ENCODE data around the gene NME2. TPM values are rescaled to one million over a fixed set of nuclear protein-coding genes. Genes with fewer than 3 reads are reported as not detected.

NME2 gene
- total RNA-seq, 1 donor from 2014 or later, result 651 TPM

DNA sequence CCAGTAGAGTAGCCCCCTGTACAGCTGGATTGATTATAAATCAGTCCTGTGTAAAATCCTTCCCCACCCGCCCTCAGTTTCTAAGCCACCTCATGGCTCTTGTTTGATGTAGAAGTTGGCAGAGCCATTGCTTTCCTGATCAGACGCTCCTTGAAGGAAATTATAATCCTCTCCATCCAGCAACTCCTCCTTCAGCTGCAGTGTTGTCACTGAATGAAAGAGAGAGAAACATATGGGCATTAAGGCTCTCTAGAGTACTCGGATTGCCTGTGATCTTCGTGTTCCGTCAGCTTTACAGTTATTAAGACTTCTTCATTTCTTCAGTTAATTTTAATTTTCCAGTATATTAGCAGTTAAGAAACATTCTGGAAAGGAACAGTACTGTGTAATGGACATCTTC is 14.3 kb downstream of the NME2 start:
- H3K27me3 Mint-ChIP-seq (ENCODE audit: unreplicated experiment), result no peaks in the 10 kb centered on the region
- no peak for DNase-seq (ENCODE audit: extremely low spot score, unreplicated experiment)
- no peaks in the 10 kb centered on the region for H3K9me3 Mint-ChIP-seq (ENCODE audit: unreplicated experiment)
- peaks cover 22% of the 10 kb centered on the region for H3K4me1 Mint-ChIP-seq (ENCODE audit: unreplicated experiment)
- TF ChIP-seq, protein P1, sequence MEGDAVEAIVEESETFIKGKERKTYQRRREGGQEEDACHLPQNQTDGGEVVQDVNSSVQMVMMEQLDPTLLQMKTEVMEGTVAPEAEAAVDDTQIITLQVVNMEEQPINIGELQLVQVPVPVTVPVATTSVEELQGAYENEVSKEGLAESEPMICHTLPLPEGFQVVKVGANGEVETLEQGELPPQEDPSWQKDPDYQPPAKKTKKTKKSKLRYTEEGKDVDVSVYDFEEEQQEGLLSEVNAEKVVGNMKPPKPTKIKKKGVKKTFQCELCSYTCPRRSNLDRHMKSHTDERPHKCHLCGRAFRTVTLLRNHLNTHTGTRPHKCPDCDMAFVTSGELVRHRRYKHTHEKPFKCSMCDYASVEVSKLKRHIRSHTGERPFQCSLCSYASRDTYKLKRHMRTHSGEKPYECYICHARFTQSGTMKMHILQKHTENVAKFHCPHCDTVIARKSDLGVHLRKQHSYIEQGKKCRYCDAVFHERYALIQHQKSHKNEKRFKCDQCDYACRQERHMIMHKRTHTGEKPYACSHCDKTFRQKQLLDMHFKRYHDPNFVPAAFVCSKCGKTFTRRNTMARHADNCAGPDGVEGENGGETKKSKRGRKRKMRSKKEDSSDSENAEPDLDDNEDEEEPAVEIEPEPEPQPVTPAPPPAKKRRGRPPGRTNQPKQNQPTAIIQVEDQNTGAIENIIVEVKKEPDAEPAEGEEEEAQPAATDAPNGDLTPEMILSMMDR (IDR thresholded peaks at IDR 0.05), result no peak
- H3K27ac Mint-ChIP-seq (ENCODE audit: unreplicated experiment), result peak overlapping the region; percentile 59
- H3K36me3 Mint-ChIP-seq (ENCODE audit: unreplicated experiment), result peaks cover 20% of the 10 kb centered on the region
- H3K4me3 Mint-ChIP-seq (ENCODE audit: unreplicated experiment), result no peak overlapping the region

DNA sequence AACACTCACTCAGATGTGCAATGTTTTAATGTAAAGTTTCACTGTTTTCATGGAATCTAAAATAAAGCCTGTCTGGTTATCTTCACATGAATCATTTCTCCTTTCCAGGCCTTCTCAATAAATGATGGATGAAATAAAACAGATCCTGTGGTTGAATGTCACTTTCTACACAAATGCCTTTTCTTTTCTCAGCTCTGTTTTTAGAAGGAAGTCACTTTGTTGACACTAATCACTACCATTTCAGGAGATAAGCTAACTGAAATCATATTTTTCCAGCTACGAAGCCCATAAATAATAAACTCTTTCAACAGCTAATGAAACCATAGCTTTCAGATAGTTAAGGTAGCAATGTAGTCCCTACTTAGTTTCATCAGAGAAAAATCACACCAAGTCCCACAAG is 17.9 kb downstream of the NME2 start:
- no peak for DNase-seq (ENCODE audit: extremely low spot score, unreplicated experiment)
- peaks cover 20% of the 10 kb centered on the region for H3K4me1 Mint-ChIP-seq (ENCODE audit: unreplicated experiment)
- no peak overlapping the region for H3K27ac Mint-ChIP-seq (ENCODE audit: unreplicated experiment)
- no peaks in the 10 kb centered on the region for H3K9me3 Mint-ChIP-seq (ENCODE audit: unreplicated experiment)
- H3K4me3 Mint-ChIP-seq (ENCODE audit: unreplicated experiment), result no peak overlapping the region
- peaks cover 38% of the 10 kb centered on the region for H3K36me3 Mint-ChIP-seq (ENCODE audit: unreplicated experiment)
- no peaks in the 10 kb centered on the region for H3K27me3 Mint-ChIP-seq (ENCODE audit: unreplicated experiment)
- TF ChIP-seq, protein P1 (IDR thresholded peaks at IDR 0.05), result no peak

- Mint-ChIP-seq H3K36me3 (ENCODE audit: unreplicated experiment) (peaks cover 42% of the 10 kb centered on the region), H3K4me1 (ENCODE audit: unreplicated experiment) (peaks cover 6% of the 10 kb centered on the region), H3K9me3 (ENCODE audit: unreplicated experiment) (no peaks in the 10 kb centered on the region), H3K27me3 (ENCODE audit: unreplicated experiment) (no peaks in the 10 kb centered on the region), H3K4me3 (ENCODE audit: unreplicated experiment) (no peak overlapping the region), H3K27ac (ENCODE audit: unreplicated experiment) (no peak overlapping the region)
- DNase-seq (ENCODE audit: extremely low spot score, unreplicated experiment), result no peak
- TF ChIP-seq, protein P1 (IDR thresholded peaks at IDR 0.05), result no peak
Observed at GRCh38 chr17:51185763-51186332, 19.6 kb downstream of the NME2 start.

GRCh38 chr17:51188271-51188833 is 22.1 kb downstream of the NME2 start:
- TF ChIP-seq, protein P1 (IDR thresholded peaks at IDR 0.05), result no peak
- Mint-ChIP-seq H3K27me3 (ENCODE audit: unreplicated experiment) (no peaks in the 10 kb centered on the region), H3K9me3 (ENCODE audit: unreplicated experiment) (no peaks in the 10 kb centered on the region), H3K4me1 (ENCODE audit: unreplicated experiment) (peaks cover 6% of the 10 kb centered on the region), H3K27ac (ENCODE audit: unreplicated experiment) (no peak overlapping the region), H3K4me3 (ENCODE audit: unreplicated experiment) (no peak overlapping the region), H3K36me3 (ENCODE audit: unreplicated experiment) (peaks cover 47% of the 10 kb centered on the region)
- no peak for DNase-seq (ENCODE audit: extremely low spot score, unreplicated experiment)

DNA sequence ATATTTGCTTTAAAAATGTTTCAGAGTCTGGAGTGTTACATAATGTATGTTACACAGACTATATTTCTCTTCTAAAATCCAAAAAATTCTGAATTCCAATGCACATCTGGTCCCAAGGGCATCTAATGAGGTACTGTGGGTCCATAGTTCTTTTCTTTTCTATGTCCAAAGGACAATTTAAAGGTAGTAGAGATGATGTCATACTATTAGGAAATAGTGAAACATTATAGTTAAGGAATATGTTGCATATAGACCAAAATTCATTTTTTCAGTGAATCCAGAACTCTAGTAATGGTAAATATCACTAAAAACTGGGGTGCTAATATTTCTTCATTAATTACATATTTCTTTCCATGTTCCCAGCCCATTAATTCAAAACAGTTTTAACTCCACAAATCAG is 23.0 kb downstream of the NME2 start:
- Mint-ChIP-seq H3K4me3 (ENCODE audit: unreplicated experiment) (no peak overlapping the region), H3K4me1 (ENCODE audit: unreplicated experiment) (peaks cover 5% of the 10 kb centered on the region), H3K36me3 (ENCODE audit: unreplicated experiment) (peaks cover 48% of the 10 kb centered on the region), H3K27ac (ENCODE audit: unreplicated experiment) (no peak overlapping the region), H3K27me3 (ENCODE audit: unreplicated experiment) (no peaks in the 10 kb centered on the region), H3K9me3 (ENCODE audit: unreplicated experiment) (no peaks in the 10 kb centered on the region)
- TF ChIP-seq, protein P1 (IDR thresholded peaks at IDR 0.05), result no peak
- DNase-seq (ENCODE audit: extremely low spot score, unreplicated experiment), result no peak

Data from osteocyte (in vitro differentiated cells).